A673 (cell line): ENCODE results near the gene SMC6. TPM values are rescaled to one million over a fixed set of nuclear protein-coding genes. Genes with fewer than 3 reads are reported as not detected.

Experiments
- BruUV-seq: library from RNA; stranded (reverse); fragments of 400-500 nt; replicated peaks from 2 replicates; lab custom pipeline; 2021; lab: Mats Ljungman, UMichigan
- CTCF ChIA-PET: fragments of 300-600 bp; sonication (Branson Sonifier 250); formaldehyde crosslinking; loops from one replicate; lab custom pipeline; 2022; ENCODE audit warnings: antibody characterized with exemption; lab: Charles Lee
- POLR2A ChIA-PET: fragments of 300-600 bp; sonication (Branson Sonifier 250); formaldehyde crosslinking; loops from one replicate; lab custom pipeline; 2022; ENCODE audit warnings: antibody characterized with exemption; ENCODE audit not compliant: low non-redundant PET; lab: Charles Lee
- DNase-seq: peaks from one replicate; pipeline ENCODE4 v3.0.0-alpha.2; 2015; ENCODE audit warnings: low spot score
- H3K27ac ChIP-seq: fragments of 200-600 bp; sonication (generic); 2 replicates; pipeline ENCODE4 v1.5.1; 2016; ENCODE audit warnings: mixed run types, low read depth, mild to moderate bottlenecking, mixed read lengths, antibody characterized with exemption, low read length; ENCODE audit not compliant: poor library complexity, severe bottlenecking
- H3K27me3 ChIP-seq: fragments of 200-600 bp; sonication (generic); replicated peaks from 2 replicates; pipeline ENCODE4 v1.6.1; 2017; ENCODE audit warnings: mixed run types, low read depth, mild to moderate bottlenecking, mixed read lengths, antibody characterized with exemption, low read length; ENCODE audit not compliant: insufficient read depth, poor library complexity
- H3K36me3 ChIP-seq: fragments of 200-600 bp; sonication (generic); 2 replicates; pipeline ENCODE4 v1.6.1; 2016; ENCODE audit warnings: mixed run types, mild to moderate bottlenecking, mixed read lengths, antibody characterized with exemption, low read length; ENCODE audit not compliant: insufficient read depth, poor library complexity, severe bottlenecking
- H3K4me1 ChIP-seq: fragments of 200-600 bp; sonication (generic); 2 replicates; pipeline ENCODE4 v1.6.1; 2017; ENCODE audit warnings: mixed run types, mild to moderate bottlenecking, mixed read lengths, antibody characterized with exemption, low read length; ENCODE audit not compliant: insufficient read depth, poor library complexity, severe bottlenecking
- H3K4me3 ChIP-seq: fragments of 200-600 bp; sonication (generic); 2 replicates; pipeline ENCODE4 v1.5.1; 2016; ENCODE audit warnings: low read depth, mixed run types, mild to moderate bottlenecking, mixed read lengths, low read length; ENCODE audit not compliant: poor library complexity, severe bottlenecking
- H3K9me3 ChIP-seq: fragments of 200-600 bp; sonication (generic); 2 replicates; pipeline ENCODE4 v1.6.1; 2016; ENCODE audit warnings: mixed run types, low read depth, mild to moderate bottlenecking, mixed read lengths, antibody characterized with exemption, low read length; ENCODE audit not compliant: poor library complexity, severe bottlenecking
- CTCF ChIP-seq: fragments of 300-800, 200-600 bp; sonication (generic); conservative IDR thresholded peaks from 2 replicates; pipeline ENCODE4 v1.5.1; 2017; ENCODE audit warnings: low read depth, mild to moderate bottlenecking, antibody characterized with exemption, low read length, moderate library complexity, mixed read lengths
- EZH2 ChIP-seq: fragments of 200-600 bp; sonication (generic); IDR thresholded peaks from 2 replicates; pipeline ENCODE4 v1.6.1; 2017; ENCODE audit warnings: borderline replicate concordance, low read depth, mild to moderate bottlenecking, mixed read lengths, antibody characterized with exemption, low read length; ENCODE audit not compliant: poor library complexity, severe bottlenecking
- intact Hi-C: fragments of 100-400 bp; cut with micrococcal nuclease; formaldehyde crosslinking; loops from one replicate; pipeline ENCODE4 v1.10.0; 2022; ENCODE audit not compliant: unreplicated experiment
- total RNA-seq: library from RNA; stranded (reverse); gene quantifications from 2 replicates; pipeline ENCODE4 v1.2.3, GENCODE V29; 2021

Gene SMC6
- total RNA-seq, 1 experiment from 2014 or later = 49.5 TPM

GRCh38 chr2:17757321-17757720, 3.7 kb upstream of the SMC6 start:
- no TSS peak for BruUV-seq
- no peaks in the 10 kb centered on the region for H3K27me3 ChIP-seq
- peak; percentile 23 for DNase-seq
- no peaks in the 10 kb centered on the region for H3K9me3 ChIP-seq
- no peak overlapping the region for H3K4me3 ChIP-seq
- TF ChIP-seq EZH2 = no peak
- no peak for TF ChIP-seq CTCF
- ChIA-PET CTCF (no interaction called here), POLR2A (no interaction called here)
- intact Hi-C loops = no loop called here
- peaks cover 38% of the 10 kb centered on the region for H3K4me1 ChIP-seq
- H3K27ac ChIP-seq = no peak overlapping the region
- H3K36me3 ChIP-seq = peaks cover 6% of the 10 kb centered on the region

- Histone ChIP-seq H3K36me3 (peaks cover 5% of the 10 kb centered on the region), H3K4me3 (no peak overlapping the region), H3K27ac (no peak overlapping the region), H3K27me3 (no peaks in the 10 kb centered on the region), H3K9me3 (no peaks in the 10 kb centered on the region), H3K4me1 (peaks cover 45% of the 10 kb centered on the region)
- ChIA-PET CTCF (no interaction called here), POLR2A (no interaction called here)
- intact Hi-C loops = no loop called here
- no peak for DNase-seq
- TF ChIP-seq EZH2 (no peak), CTCF (no peak)
- BruUV-seq = no TSS peak
These were observed 3.1 kb upstream of the SMC6 start for GRCh38 chr2:17756668-17757067.

- Histone ChIP-seq H3K27ac (peak overlapping the region; percentile 93), H3K4me1 (peaks cover 50% of the 10 kb centered on the region), H3K27me3 (no peaks in the 10 kb centered on the region), H3K36me3 (no peaks in the 10 kb centered on the region), H3K9me3 (no peaks in the 10 kb centered on the region), H3K4me3 (peak overlapping the region; percentile 93)
- no peak for TF ChIP-seq EZH2
- no peak for TF ChIP-seq CTCF
- peak; percentile 23 for DNase-seq
- TSS peak; percentile 61 for BruUV-seq
- intact Hi-C loops = no loop called here
- POLR2A ChIA-PET = no interaction called here
- CTCF ChIA-PET = no interaction called here
These were observed 1.3 kb upstream of the SMC6 start for GRCh38 chr2:17754773-17755425.
